ENCODE data around the gene GNGT2. TPM values are rescaled to one million over a fixed set of nuclear protein-coding genes. Genes with fewer than 3 reads are reported as not detected.
"Not testable (repeated sequence)": the region's sequence is repeated elsewhere in the genome, so short reads cannot be mapped to it uniquely, and the experiment has no call there.

The GNGT2 gene
- total RNA-seq, 1 experiment from 2014 or later: 9.4 TPM

DNA sequence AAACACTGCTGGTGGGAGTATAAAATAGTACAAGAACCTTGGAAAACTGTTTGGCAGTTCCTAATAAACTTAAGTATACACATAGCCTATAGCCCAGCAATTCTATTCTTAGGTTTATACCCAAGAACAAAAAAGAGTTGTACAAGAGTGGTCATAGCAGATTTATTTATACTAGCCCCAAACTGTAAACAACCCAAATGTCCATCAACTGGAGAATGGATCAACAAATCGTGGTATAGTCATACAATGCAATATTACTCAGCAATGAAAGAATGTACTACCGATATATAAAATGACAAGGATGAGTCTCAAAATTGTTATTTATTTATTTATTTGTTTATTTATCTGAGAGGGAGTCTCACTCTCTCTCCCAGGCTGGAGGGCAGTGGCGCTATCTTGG lies 23.1 kb downstream of the GNGT2 start:
- no peak for TF ChIP-seq EZH2 (IDR thresholded peaks at IDR 0.05; ENCODE audit: low read depth)
- TF ChIP-seq, protein P1, sequence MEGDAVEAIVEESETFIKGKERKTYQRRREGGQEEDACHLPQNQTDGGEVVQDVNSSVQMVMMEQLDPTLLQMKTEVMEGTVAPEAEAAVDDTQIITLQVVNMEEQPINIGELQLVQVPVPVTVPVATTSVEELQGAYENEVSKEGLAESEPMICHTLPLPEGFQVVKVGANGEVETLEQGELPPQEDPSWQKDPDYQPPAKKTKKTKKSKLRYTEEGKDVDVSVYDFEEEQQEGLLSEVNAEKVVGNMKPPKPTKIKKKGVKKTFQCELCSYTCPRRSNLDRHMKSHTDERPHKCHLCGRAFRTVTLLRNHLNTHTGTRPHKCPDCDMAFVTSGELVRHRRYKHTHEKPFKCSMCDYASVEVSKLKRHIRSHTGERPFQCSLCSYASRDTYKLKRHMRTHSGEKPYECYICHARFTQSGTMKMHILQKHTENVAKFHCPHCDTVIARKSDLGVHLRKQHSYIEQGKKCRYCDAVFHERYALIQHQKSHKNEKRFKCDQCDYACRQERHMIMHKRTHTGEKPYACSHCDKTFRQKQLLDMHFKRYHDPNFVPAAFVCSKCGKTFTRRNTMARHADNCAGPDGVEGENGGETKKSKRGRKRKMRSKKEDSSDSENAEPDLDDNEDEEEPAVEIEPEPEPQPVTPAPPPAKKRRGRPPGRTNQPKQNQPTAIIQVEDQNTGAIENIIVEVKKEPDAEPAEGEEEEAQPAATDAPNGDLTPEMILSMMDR (conservative IDR thresholded peaks at IDR 0.05): no peak
- Histone ChIP-seq H3K4me3 (no peak overlapping the region), H3K9me2 (ENCODE audit: insufficient read depth) (no peaks in the 10 kb centered on the region), H2AFZ (no peak overlapping the region), H3F3A (ENCODE audit: insufficient read depth, low read depth) (peaks cover 11% of the 10 kb centered on the region), H3K79me2 (ENCODE audit: low read depth) (no peaks in the 10 kb centered on the region), H3K36me3 (ENCODE audit: low read depth) (no peaks in the 10 kb centered on the region), H3K4me2 (no peak overlapping the region), H3K27ac (no peak overlapping the region), H4K20me1 (ENCODE audit: insufficient read depth) (no peaks in the 10 kb centered on the region), H3K9me3 (ENCODE audit: insufficient read depth, low read depth) (peaks cover 10% of the 10 kb centered on the region; the same call in 1 of the 2 replicates), H3K27me3 (ENCODE audit: insufficient read depth, low read depth) (no peaks in the 10 kb centered on the region), H3K4me1 (replicated peaks; ENCODE audit: insufficient read depth) (peaks cover 12% of the 10 kb centered on the region)
- DNase-seq: no peak
- ChIA-PET POLR2A (ENCODE audit: unreplicated experiment) (no interaction called here), CTCF (no interaction called here)
- BruUV-seq (replicated peaks): no TSS peak
- intact Hi-C loops (cut with micrococcal nuclease; ENCODE audit: unreplicated experiment): no loop called here

DNA sequence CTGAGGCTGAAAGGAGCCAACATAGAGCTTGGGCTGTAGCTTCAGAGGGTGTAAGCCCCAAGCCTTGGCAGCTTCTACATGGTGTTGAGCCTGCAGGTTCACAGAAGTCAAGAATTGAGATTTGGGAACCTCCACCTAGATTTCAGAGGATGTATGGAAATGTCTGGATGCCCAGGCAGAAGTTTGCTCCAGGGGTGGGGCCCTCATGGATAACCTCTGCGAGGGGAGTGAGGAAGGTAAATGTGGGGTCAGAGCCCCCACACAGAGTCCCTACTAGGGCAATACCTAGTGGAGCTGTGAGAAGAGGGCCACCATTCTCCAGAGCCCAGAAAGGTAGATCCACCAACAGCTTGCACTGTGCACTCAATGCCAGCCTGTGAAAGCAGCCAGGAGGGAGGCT lies 25.0 kb downstream of the GNGT2 start:
- POLR2A ChIA-PET (ENCODE audit: unreplicated experiment); H4K20me1 ChIP-seq (ENCODE audit: insufficient read depth); BruUV-seq (replicated peaks); H3K4me2 ChIP-seq; intact Hi-C loops (cut with micrococcal nuclease; ENCODE audit: unreplicated experiment); H3K27me3 ChIP-seq (ENCODE audit: insufficient read depth, low read depth); H3K36me3 ChIP-seq (ENCODE audit: low read depth); H3K9me2 ChIP-seq (ENCODE audit: insufficient read depth); H3K27ac ChIP-seq; H3K79me2 ChIP-seq (ENCODE audit: low read depth); CTCF ChIA-PET; DNase-seq; H3K4me3 ChIP-seq; H2AFZ ChIP-seq; H3F3A ChIP-seq (ENCODE audit: insufficient read depth, low read depth); H3K4me1 ChIP-seq (replicated peaks; ENCODE audit: insufficient read depth): not testable (repeated sequence)
- H3K9me3 ChIP-seq (ENCODE audit: insufficient read depth, low read depth): peaks cover 10% of the 10 kb centered on the region; the same call in 1 of the 2 replicates

DNA sequence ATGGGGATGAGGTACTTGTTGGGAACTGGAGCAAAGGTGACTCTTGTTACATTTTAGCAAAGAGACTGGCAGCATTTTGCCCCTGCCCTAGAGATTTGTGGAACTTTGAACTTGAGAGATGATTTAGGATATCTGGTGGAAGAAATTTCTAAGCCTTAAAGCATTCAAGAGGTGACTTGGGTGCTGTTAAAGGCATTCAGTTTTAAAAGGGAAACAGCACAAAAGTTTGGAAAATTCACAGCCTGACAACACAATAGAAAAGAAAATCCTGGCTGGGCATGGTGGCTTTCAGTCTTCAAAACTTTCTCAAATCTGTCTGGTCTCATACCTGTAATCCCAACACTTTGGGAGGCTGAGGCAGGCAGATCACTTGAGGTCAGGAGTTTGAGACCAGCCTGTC lies 25.9 kb downstream of the GNGT2 start:
- H3K36me3 ChIP-seq (ENCODE audit: low read depth); H3K27ac ChIP-seq; H3K79me2 ChIP-seq (ENCODE audit: low read depth); H4K20me1 ChIP-seq (ENCODE audit: insufficient read depth); DNase-seq; H3K4me3 ChIP-seq; CTCF ChIA-PET; H2AFZ ChIP-seq; H3K9me2 ChIP-seq (ENCODE audit: insufficient read depth); H3K27me3 ChIP-seq (ENCODE audit: insufficient read depth, low read depth); POLR2A ChIA-PET (ENCODE audit: unreplicated experiment); intact Hi-C loops (cut with micrococcal nuclease; ENCODE audit: unreplicated experiment); BruUV-seq (replicated peaks); H3K4me1 ChIP-seq (replicated peaks; ENCODE audit: insufficient read depth); H3F3A ChIP-seq (ENCODE audit: insufficient read depth, low read depth); H3K4me2 ChIP-seq: not testable (repeated sequence)
- peaks cover 10% of the 10 kb centered on the region; the same call in 1 of the 2 replicates for H3K9me3 ChIP-seq (ENCODE audit: insufficient read depth, low read depth)

DNA sequence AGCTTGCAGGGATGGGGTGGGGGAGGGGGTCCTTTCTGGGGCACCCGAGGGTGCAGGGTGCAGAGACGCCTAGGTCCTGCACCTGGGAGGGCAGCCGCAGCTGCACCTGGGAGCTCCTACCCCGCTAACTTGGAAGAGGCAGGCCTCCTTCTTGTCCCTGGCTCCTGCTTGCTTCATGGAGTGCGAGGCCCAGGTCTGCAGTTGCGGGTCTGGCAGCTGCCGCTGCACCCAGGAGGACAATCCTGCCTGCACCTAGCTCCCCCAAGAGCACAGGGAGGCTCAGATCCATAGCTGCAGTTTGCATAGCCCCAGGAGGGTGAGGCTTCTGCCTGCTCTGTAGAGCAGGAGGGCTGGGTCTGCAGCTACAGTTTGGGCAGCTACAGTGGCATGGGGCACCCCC lies 26.6 kb downstream of the GNGT2 start:
- Histone ChIP-seq H3K27me3 (ENCODE audit: insufficient read depth, low read depth) (no peaks in the 10 kb centered on the region), H3K4me1 (replicated peaks; ENCODE audit: insufficient read depth) (no peaks in the 10 kb centered on the region), H3K4me2 (no peak overlapping the region), H3F3A (ENCODE audit: insufficient read depth, low read depth) (no peaks in the 10 kb centered on the region), H3K4me3 (no peak overlapping the region), H4K20me1 (ENCODE audit: insufficient read depth) (no peaks in the 10 kb centered on the region), H3K79me2 (ENCODE audit: low read depth) (no peaks in the 10 kb centered on the region), H3K9me3 (ENCODE audit: insufficient read depth, low read depth) (peaks cover 10% of the 10 kb centered on the region; the same call in 1 of the 2 replicates), H2AFZ (no peak overlapping the region), H3K9me2 (ENCODE audit: insufficient read depth) (no peaks in the 10 kb centered on the region), H3K36me3 (ENCODE audit: low read depth) (no peaks in the 10 kb centered on the region), H3K27ac (no peak overlapping the region)
- BruUV-seq (replicated peaks): no TSS peak
- POLR2A ChIA-PET (ENCODE audit: unreplicated experiment): no interaction called here
- TF ChIP-seq EZH2 (IDR thresholded peaks at IDR 0.05; ENCODE audit: low read depth): no peak
- TF ChIP-seq, protein P1 (conservative IDR thresholded peaks at IDR 0.05): no peak
- DNase-seq: no peak
- CTCF ChIA-PET: no interaction called here
- intact Hi-C loops (cut with micrococcal nuclease; ENCODE audit: unreplicated experiment): no loop called here

All from PC-9 (cell line).